OCI-LY1 (cell line): Measurements from ENCODE around the gene PGBD5.

Experiments used
- H2AFZ ChIP-seq: fragments of 200-600 bp; sonication (generic), shearing (Covaris generic); 2 replicates; pipeline ENCODE4 v1.6.0; 2014; ENCODE audit warnings: antibody characterized with exemption, mild to moderate bottlenecking, low read length
- H3F3A ChIP-seq: fragments of 200-600 bp; sonication (generic), shearing (Covaris generic); 2 replicates; pipeline ENCODE4 v1.6.0; 2014; ENCODE audit warnings: mild to moderate bottlenecking, antibody characterized with exemption, low read length, moderate library complexity; ENCODE audit not compliant: insufficient read depth
- H3K27ac ChIP-seq: fragments of 200-600 bp; sonication (generic); 2 replicates; pipeline ENCODE4 v1.5.1; 2014; ENCODE audit warnings: low read length, mixed run types, mild to moderate bottlenecking, low read depth; ENCODE audit not compliant: poor library complexity, severe bottlenecking
- H3K27me3 ChIP-seq: fragments of 200-600 bp; sonication (generic); 2 replicates; pipeline ENCODE4 v1.6.0; 2014; ENCODE audit warnings: antibody characterized with exemption, mild to moderate bottlenecking, low read length, moderate library complexity; ENCODE audit not compliant: insufficient read depth
- H3K36me3 ChIP-seq: fragments of 200-600 bp; sonication (generic); 2 replicates; pipeline ENCODE4 v1.6.1; 2014; ENCODE audit warnings: mild to moderate bottlenecking, antibody characterized with exemption, low read length, moderate library complexity, mixed read lengths; ENCODE audit not compliant: insufficient read depth
- H3K4me1 ChIP-seq: fragments of 200-600 bp; sonication (generic); 2 replicates; pipeline ENCODE4 v1.5.1; 2014; ENCODE audit warnings: mild to moderate bottlenecking, low read length, moderate library complexity; ENCODE audit not compliant: insufficient read depth, severe bottlenecking
- H3K4me2 ChIP-seq: fragments of 200-600 bp; sonication (generic), shearing (Covaris generic); 2 replicates; pipeline ENCODE4 v1.6.1; 2014; ENCODE audit warnings: low read length
- H3K4me3 ChIP-seq: fragments of 200-600 bp; sonication (generic); 2 replicates; pipeline ENCODE4 v1.5.1; 2014; ENCODE audit warnings: low read length, low read depth, mild to moderate bottlenecking, mixed read lengths; ENCODE audit not compliant: poor library complexity, severe bottlenecking
- H3K79me2 ChIP-seq: fragments of 200-600 bp; shearing (Covaris generic); 2 replicates; pipeline ENCODE4 v1.6.1; 2016; ENCODE audit warnings: mixed run types, low read length, mixed read lengths; ENCODE audit not compliant: insufficient read depth
- H3K9ac ChIP-seq: fragments of 200-600 bp; sonication (generic), shearing (Covaris generic); 2 replicates; pipeline ENCODE4 v1.6.1; 2014; ENCODE audit warnings: mild to moderate bottlenecking, low read length, mixed read lengths
- H3K9me2 ChIP-seq: fragments of 200-600 bp; sonication (generic), shearing (Covaris generic); 2 replicates; pipeline ENCODE4 v1.6.1; 2014; ENCODE audit warnings: low read depth, mild to moderate bottlenecking, low read length, mixed read lengths
- H3K9me3 ChIP-seq: fragments of 200-600 bp; shearing (Covaris generic); 2 replicates; pipeline ENCODE4 v1.6.1; 2014; ENCODE audit warnings: low read length, mixed read lengths
- H4K20me1 ChIP-seq: fragments of 200-600 bp; sonication (generic), shearing (Covaris generic); 2 replicates; pipeline ENCODE4 v1.6.0; 2016; ENCODE audit warnings: mild to moderate bottlenecking, low read length; ENCODE audit not compliant: insufficient read depth
- CTCF ChIP-seq: fragments of 200-600 bp; sonication (generic), shearing (Covaris generic); IDR thresholded peaks from 2 replicates; pipeline ENCODE4 v1.5.1; 2017; ENCODE audit warnings: mild to moderate bottlenecking, antibody characterized with exemption, low read length, moderate library complexity, mixed read lengths
- EZH2 ChIP-seq: fragments of 200-600 bp; sonication (generic), shearing (Covaris generic); IDR thresholded peaks from 2 replicates; pipeline ENCODE4 v1.8.0; 2017; ENCODE audit warnings: borderline replicate concordance, mixed run types, mild to moderate bottlenecking, antibody characterized with exemption, low read length, moderate library complexity, mixed read lengths

Gene PGBD5

GRCh38 chr1:230279583-230279945 lies 146.6 kb downstream of the PGBD5 start:
- H3K4me2 ChIP-seq, result no peak overlapping the region
- H3K9me2 ChIP-seq, result no peaks in the 10 kb centered on the region
- H2AFZ ChIP-seq, result no peak overlapping the region
- H3K9me3 ChIP-seq, result no peaks in the 10 kb centered on the region
- peaks cover 36% of the 10 kb centered on the region for H3K36me3 ChIP-seq
- H3F3A ChIP-seq, result no peaks in the 10 kb centered on the region
- H3K9ac ChIP-seq, result no peak overlapping the region; the same call in 1 of the 2 replicates
- H3K27me3 ChIP-seq, result no peaks in the 10 kb centered on the region
- no peaks in the 10 kb centered on the region for H3K79me2 ChIP-seq
- no peak for TF ChIP-seq EZH2
- no peak for TF ChIP-seq CTCF
- no peak overlapping the region for H3K4me3 ChIP-seq
- H3K4me1 ChIP-seq, result peaks cover 69% of the 10 kb centered on the region
- H4K20me1 ChIP-seq, result no peaks in the 10 kb centered on the region
- H3K27ac ChIP-seq, result peak overlapping the region; percentile 97

GRCh38 chr1:230278871-230279582 lies 147.1 kb downstream of the PGBD5 start:
- Histone ChIP-seq H3K27me3 (no peaks in the 10 kb centered on the region), H3K9me2 (no peaks in the 10 kb centered on the region)
- TF ChIP-seq CTCF, result no peak
- no peak for TF ChIP-seq EZH2

DNA sequence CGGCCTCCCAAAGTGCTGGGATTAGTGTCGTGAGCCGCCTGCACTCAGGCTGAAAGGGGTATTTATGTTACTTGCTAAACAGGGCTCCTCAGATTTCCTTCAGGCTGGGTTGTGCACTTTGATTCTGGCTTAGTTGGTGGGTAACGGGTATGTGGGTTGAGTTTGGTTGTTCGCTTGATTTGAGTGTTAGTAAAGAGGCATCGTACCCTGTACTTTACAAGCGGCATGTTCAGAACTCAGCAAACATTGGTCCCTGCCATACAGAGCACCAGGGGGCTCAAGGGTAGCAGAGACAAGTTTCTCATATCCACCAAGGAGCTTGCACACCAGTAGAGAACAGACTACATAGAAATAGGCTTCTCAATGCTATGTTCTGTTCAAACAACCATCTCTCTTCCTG lies 147.8 kb downstream of the PGBD5 start:
- Histone ChIP-seq H3K9me3 (no peaks in the 10 kb centered on the region), H3K79me2 (no peaks in the 10 kb centered on the region), H3K36me3 (peaks cover 42% of the 10 kb centered on the region), H3K27ac (peak overlapping the region; percentile 97), H2AFZ (no peak overlapping the region), H3K4me2 (no peak overlapping the region), H3K9ac (peak overlapping the region; percentile 15; the same call in 1 of the 2 replicates), H4K20me1 (no peaks in the 10 kb centered on the region), H3F3A (no peaks in the 10 kb centered on the region), H3K4me1 (peaks cover 76% of the 10 kb centered on the region), H3K9me2 (no peaks in the 10 kb centered on the region), H3K4me3 (no peak overlapping the region), H3K27me3 (no peaks in the 10 kb centered on the region)
- TF ChIP-seq CTCF (no peak), EZH2 (no peak)

More at GRCh38 chr1:230278871-230279582, 147.1 kb downstream of the PGBD5 start:
- H3K9ac ChIP-seq, result peak overlapping the region; percentile 15; the same call in 1 of the 2 replicates
- peak overlapping the region; percentile 97 for H3K27ac ChIP-seq
- no peak overlapping the region; the same call in 1 of the 2 replicates for H3K4me2 ChIP-seq
- no peaks in the 10 kb centered on the region for H3K9me3 ChIP-seq
- no peaks in the 10 kb centered on the region for H3K79me2 ChIP-seq
- peaks cover 42% of the 10 kb centered on the region for H3K36me3 ChIP-seq
- H2AFZ ChIP-seq, result no peak overlapping the region
- H3F3A ChIP-seq, result no peaks in the 10 kb centered on the region
- peaks cover 72% of the 10 kb centered on the region for H3K4me1 ChIP-seq
- H3K4me3 ChIP-seq, result no peak overlapping the region
- H4K20me1 ChIP-seq, result no peaks in the 10 kb centered on the region
